ENCODE data around the gene KBTBD13.

DNA sequence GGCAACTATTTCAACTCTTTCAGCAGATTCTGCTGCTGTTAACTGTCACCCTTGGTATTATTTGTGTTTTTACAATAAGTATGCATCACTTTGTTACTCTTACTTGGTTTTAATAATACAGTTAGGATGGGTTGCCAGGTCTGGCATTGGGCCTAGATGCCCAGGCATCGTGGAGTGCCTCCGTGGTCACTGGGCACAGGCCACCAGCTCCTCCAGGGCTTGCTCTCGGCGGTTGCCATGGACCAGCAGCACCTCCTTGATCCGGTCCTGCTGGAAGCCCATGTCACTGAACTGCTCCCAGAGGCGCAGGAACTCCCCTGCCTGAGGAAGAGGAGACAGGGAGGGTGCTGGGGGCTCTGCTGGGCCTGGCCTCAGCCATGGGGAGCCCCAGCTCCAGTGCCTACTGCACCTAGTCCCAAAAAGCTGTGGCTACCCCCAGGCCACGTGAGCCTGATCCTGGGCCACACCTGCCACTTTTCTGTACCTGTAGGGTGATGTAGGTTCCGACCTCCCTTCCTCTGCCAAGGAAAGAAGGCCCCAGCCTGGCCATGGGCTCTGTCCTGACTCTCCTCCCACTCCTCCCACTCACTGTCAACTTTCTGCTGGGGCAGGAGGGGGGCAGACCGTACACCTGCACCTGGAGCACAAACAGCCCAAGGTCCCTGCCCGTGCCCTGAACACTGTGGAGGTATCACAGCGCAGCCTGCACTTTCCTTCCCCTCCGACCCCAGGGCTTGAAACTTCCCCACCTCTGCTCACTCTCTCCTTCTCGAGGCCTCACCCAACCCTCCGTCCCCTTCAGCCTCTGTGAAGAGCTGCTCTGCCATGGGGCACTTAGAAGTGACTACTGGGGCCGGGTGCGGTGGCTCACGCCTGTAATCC lies 16.6 kb downstream of the KBTBD13 start:
- TF ChIP-seq, protein P1, sequence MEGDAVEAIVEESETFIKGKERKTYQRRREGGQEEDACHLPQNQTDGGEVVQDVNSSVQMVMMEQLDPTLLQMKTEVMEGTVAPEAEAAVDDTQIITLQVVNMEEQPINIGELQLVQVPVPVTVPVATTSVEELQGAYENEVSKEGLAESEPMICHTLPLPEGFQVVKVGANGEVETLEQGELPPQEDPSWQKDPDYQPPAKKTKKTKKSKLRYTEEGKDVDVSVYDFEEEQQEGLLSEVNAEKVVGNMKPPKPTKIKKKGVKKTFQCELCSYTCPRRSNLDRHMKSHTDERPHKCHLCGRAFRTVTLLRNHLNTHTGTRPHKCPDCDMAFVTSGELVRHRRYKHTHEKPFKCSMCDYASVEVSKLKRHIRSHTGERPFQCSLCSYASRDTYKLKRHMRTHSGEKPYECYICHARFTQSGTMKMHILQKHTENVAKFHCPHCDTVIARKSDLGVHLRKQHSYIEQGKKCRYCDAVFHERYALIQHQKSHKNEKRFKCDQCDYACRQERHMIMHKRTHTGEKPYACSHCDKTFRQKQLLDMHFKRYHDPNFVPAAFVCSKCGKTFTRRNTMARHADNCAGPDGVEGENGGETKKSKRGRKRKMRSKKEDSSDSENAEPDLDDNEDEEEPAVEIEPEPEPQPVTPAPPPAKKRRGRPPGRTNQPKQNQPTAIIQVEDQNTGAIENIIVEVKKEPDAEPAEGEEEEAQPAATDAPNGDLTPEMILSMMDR (IDR thresholded peaks at IDR 0.05), result no peak
- TF ChIP-seq POLR2AphosphoS5 (IDR thresholded peaks at IDR 0.05; ENCODE audit: low read depth, low read length), result no peak
- TF ChIP-seq, protein P2, sequence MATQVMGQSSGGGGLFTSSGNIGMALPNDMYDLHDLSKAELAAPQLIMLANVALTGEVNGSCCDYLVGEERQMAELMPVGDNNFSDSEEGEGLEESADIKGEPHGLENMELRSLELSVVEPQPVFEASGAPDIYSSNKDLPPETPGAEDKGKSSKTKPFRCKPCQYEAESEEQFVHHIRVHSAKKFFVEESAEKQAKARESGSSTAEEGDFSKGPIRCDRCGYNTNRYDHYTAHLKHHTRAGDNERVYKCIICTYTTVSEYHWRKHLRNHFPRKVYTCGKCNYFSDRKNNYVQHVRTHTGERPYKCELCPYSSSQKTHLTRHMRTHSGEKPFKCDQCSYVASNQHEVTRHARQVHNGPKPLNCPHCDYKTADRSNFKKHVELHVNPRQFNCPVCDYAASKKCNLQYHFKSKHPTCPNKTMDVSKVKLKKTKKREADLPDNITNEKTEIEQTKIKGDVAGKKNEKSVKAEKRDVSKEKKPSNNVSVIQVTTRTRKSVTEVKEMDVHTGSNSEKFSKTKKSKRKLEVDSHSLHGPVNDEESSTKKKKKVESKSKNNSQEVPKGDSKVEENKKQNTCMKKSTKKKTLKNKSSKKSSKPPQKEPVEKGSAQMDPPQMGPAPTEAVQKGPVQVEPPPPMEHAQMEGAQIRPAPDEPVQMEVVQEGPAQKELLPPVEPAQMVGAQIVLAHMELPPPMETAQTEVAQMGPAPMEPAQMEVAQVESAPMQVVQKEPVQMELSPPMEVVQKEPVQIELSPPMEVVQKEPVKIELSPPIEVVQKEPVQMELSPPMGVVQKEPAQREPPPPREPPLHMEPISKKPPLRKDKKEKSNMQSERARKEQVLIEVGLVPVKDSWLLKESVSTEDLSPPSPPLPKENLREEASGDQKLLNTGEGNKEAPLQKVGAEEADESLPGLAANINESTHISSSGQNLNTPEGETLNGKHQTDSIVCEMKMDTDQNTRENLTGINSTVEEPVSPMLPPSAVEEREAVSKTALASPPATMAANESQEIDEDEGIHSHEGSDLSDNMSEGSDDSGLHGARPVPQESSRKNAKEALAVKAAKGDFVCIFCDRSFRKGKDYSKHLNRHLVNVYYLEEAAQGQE (IDR thresholded peaks at IDR 0.05; ENCODE audit: insufficient read depth in 1 of 2, low read depth in 2 of 2, low read length in 1 of 2), result no peak

Data from Panc1 (cell line).